A204.1 (cell line): ENCODE results near the gene FCMR.

Experiments
- FAIRE-seq: peaks from 2 replicates; lab custom pipeline; 2012; peaks lifted over from hg19 to GRCh38; lab: Jason Lieb, UNC

Gene FCMR

GRCh38 chr1:206923009-206923960 is 1.5 kb upstream of the FCMR start:
- FAIRE-seq = no peak

GRCh38 chr1:206922524-206922923 is 783 bp upstream of the FCMR start:
- FAIRE-seq = no peak

GRCh38 chr1:206918076-206918475 is 3.7 kb downstream of the FCMR start:
- no peak for FAIRE-seq

- FAIRE-seq = no peak
Measured at GRCh38 chr1:206916000-206916709, 5.6 kb downstream of the FCMR start.

- no peak for FAIRE-seq
Measured at GRCh38 chr1:206915030-206915735, 6.6 kb downstream of the FCMR start.

GRCh38 chr1:206913766-206914537 is 7.8 kb downstream of the FCMR start:
- no peak for FAIRE-seq

- no peak for FAIRE-seq
Measured at GRCh38 chr1:206912445-206913095, 9.2 kb downstream of the FCMR start.

GRCh38 chr1:206911064-206911663 is 10.6 kb downstream of the FCMR start:
- no peak for FAIRE-seq

- no peak for FAIRE-seq
Measured at GRCh38 chr1:206909883-206910318, 11.8 kb downstream of the FCMR start.

- FAIRE-seq = no peak
Measured at GRCh38 chr1:206909161-206909882, 12.4 kb downstream of the FCMR start.

- no peak for FAIRE-seq
Measured at GRCh38 chr1:206908038-206908437, 13.7 kb downstream of the FCMR start.

GRCh38 chr1:206907304-206907991 is 14.3 kb downstream of the FCMR start:
- FAIRE-seq = no peak

- no peak for FAIRE-seq
Measured at GRCh38 chr1:206905295-206906164, 16.2 kb downstream of the FCMR start.

- no peak for FAIRE-seq
Measured at GRCh38 chr1:206904423-206905142, 17.2 kb downstream of the FCMR start.

- FAIRE-seq = no peak
Measured at GRCh38 chr1:206903687-206904086, 18.1 kb downstream of the FCMR start.

- no peak for FAIRE-seq
Measured at GRCh38 chr1:206902702-206903101, 19.0 kb downstream of the FCMR start.

GRCh38 chr1:206901944-206902343 is 19.8 kb downstream of the FCMR start:
- FAIRE-seq = no peak

GRCh38 chr1:206900149-206900548 is 21.6 kb downstream of the FCMR start:
- no peak for FAIRE-seq
